NCI-H2081 treated with DMSO at 0.1 percent for 48 hours (cell line): ENCODE results near the gene KBTBD12.

ENCODE experiments used
- DNase-seq: peaks from one replicate; lab custom pipeline; 2025; lab: John Stamatoyannopoulos, UW

KBTBD12 gene

DNA sequence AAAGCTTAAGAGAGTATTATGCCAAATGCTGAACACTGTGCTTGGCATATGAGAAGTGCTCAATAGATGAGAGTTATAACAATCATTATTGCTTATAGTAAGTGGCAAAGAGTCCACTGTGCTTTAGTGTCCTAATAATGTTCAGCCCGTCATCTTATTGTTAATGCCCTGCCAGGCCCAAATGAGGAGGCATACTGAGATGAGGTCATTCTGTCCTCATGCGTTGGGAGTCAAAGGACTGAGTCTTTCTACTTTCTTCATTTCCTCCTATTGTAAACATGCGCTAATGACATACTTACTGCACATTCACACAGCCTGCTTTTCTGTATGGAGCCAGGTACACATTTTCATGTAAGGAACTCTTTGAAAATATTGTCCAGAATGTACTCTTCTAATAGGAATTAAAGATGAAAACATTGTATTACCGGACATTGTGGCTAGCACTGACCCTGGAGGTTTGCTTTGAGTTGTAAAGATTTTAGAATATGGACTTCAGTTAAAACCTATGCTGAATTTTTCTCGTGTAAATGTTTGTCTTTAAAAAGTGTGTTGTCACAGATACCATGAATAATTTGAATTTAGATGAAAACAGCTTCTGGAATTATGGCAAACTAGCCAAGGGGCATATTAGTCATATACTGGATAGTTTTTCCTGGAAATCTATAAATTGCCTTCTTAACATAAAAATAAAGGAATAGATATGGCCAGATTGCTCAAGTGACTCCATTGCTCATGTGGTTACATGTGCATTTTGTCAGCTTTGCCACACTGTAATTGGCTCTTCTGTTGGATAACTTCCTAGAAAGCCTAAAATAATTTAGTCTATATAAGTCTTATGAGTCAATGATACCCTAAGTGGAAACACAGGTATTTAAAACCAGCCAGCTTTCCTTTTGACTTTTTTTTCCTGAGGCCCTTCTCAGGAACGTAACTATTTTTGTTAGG is 38.3 kb downstream of the KBTBD12 start:
- DNase-seq = no peak

DNA sequence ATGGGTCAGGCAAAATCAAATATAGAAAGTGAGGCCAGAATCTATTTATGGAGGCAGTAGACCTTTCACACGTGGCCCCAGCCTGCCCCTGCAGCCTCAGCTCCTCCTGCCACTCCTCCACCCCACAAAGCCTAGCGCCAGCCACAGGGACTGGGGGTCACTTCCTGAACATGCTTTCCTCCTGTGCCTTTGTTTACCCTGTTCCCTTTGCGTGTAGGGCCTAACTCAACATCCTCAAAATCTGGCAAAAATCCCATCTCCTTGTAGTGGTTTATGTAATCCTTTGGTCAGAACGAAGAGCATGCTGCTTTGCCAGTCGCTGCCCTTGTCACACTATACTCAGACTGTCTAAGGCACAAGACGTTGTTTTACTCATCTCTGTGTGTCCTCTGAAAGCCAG is 39.6 kb downstream of the KBTBD12 start:
- no peak for DNase-seq

DNA sequence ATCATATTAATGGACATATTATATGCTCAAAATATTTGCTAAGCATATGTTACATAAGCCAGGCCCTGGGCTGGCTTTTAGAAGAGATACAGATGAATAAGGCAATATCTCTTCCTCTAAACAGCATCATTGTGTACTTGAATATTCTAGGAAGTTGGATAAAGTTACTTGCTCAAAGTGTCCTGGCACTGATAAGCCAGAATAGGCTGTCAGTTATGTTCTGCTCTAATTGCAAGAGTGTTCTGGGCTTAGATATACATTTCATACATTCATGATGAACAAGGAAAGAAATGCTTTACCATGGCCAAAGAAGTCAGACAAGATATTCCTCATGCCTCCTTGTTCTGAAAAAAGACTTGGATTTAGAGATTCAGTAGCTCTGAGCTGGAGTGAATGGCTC is 40.7 kb downstream of the KBTBD12 start:
- no peak for DNase-seq

DNA sequence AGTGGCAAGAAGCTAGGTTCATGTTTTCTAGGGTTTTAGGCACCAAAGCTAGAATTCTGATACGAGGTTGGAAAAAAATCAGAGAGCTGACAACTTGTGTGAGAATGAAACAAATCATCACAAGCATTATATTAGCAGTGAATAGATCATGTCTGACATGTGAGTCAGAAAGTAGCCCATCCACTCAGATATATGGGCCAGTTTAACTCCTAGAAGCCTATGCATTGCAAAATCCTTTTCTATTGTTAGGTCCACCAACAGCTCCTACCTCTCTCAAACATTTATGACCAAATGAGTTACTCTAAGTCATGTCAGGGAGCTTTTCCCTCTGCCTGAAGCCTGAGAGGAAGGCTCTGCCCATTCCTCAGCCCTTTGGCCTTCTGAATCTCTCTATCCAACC is 44.0 kb downstream of the KBTBD12 start:
- DNase-seq = no peak

DNA sequence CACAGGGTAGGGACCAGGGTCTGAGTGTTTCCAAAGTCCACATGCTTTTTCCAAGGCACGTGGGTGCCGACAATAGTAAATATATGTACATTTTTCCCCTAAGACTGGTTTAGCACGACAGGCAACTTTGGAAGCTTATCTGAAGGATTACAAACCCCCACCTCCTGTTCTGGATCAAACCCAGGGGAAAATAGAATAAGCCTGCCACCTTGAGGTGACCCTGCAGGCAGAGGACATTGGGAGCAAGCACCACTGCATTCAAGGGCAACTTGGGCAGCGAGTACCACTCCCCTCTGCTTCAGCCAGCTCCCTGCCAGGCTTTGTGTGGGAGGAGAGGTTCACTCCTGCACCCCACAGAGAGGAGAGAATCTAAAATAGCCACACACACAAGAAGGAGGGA is 44.8 kb downstream of the KBTBD12 start:
- peak; percentile 60 for DNase-seq

DNA sequence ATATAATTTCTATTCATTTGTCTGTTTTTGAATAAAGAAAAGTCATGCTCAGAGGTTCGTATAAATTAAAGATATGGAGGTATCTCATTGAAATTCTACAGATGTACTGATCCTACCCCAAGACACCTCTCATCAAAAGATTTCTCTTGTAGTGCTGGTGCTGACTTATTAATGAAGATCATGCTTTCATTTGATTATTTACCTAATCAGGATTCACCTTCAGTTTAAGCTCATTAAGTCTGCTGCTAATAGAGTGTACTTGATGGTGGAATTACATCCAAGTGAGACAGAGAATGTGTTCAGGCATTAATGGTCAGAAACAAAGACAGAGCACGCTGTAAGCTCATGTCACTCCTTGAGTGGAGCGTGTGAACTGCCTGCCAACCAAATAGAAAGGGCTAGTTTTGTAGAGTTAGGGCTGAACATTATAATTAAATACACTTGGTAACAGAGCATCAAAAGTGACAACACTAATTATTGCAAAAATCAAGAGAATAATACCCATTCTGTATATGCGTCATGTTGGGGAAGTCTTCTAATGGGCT is 45.5 kb downstream of the KBTBD12 start:
- no peak for DNase-seq

DNA sequence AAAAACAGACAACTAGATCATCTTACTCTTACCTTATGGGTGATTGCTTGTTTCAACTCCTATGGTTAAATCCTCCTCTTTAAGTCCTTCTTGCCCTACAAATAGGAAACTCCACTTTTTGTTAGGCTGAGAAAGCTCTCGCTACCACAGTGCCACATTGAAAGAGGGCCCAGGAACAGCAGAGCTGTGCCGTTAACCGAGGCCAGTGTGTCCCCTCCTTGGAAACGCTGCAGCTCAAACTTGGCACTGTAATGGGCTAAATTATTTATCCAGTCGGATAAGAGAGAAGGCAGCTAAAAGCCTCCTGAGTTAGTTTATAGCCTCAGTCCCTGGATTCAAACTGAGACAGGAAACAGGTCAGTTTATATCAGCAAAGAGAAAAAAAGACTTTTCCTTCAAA is 46.1 kb downstream of the KBTBD12 start:
- no peak for DNase-seq

DNA sequence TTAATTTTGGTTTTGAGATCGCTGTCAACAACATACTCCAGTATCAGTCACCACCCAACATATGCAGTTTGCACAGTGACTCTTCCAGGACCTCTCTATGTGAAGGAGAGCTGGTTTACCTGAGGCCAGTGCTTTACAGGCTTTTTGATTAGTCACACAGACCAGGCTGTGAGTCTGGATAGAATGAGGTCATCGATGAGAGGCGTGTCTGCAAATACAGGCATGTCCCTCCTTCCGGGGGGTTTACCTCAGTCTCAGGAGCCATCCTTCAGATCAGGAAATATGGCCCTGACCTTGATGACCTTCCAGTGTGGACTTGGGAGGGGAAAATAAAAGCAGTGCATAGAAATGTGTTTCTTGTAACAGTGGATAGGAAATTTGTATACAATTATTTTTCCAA is 46.9 kb downstream of the KBTBD12 start:
- no peak for DNase-seq

DNA sequence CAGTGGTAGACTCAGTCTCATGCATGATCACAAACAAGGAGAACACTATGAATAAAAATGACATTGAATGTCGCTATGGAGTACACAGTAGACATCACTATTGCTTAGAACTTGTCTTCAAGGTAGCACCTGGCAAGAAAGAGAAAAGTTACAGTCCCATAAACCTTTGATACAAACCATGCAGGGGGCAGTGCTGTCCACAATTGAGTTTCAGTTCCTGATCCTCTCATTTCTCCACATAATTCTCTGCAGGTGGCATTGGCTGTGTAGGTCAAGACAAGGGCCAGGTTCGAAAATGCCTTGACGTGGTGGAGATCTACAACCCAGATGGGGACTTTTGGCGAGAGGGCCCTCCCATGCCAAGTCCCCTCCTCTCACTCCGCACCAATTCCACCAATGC is 47.9 kb downstream of the KBTBD12 start:
- no peak for DNase-seq

DNA sequence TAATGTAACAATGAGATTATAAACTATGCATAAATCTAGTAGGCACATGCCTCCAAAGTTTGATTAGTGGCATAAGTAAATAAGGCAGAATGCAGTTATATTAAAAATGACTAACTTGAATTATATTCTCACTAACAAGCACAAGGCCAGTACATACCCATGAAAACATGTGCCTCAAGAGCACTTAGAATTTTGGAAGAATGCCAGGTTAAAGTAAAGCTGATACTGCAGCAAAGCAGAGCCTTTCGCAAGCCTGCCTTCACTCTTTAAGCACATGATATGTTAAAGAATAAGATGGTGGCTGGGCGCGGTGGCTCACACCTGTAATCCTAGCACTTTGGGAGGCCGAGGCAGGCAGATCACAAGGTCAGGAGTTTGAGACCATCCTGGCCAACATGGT is 49.0 kb downstream of the KBTBD12 start:
- DNase-seq = peak; percentile 29

DNA sequence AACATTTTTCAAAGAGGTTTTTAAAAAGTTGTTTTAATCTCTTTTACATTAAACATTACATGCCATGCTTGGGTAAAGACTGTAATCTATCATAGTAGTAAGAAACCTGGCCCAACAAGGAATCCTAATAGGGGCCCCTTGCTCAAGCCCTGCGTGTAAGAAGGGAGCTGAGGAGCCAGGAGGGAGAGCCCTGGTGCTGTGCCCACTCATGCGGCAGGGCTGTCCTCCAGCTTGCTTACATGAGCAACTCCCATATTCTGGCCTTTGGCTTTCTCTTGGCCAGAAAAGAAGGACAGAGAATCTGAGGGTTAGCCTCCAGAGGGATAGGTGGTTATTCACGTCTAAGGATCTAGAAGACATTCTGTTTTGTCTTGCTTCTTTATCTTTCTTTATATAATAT is 49.8 kb downstream of the KBTBD12 start:
- no peak for DNase-seq

DNA sequence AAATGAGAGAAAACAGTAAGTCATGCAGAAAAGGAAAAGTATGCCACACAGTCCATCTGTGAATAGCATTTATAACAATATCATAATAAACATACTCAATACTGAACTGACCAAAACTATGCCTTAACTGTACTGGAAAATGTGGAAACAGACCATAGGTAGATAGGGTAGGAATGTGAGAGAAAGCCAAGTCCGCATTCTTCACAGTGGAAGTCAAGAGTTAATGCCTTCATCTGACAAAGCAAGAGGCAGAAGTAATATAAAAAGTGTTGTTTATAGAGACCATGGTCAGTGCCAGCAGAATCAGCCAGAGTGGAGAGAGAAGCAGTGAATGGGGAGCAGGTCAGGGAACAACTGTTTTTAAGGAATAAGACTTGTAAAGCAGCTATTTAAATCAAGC is 52.3 kb downstream of the KBTBD12 start:
- DNase-seq = no peak

DNA sequence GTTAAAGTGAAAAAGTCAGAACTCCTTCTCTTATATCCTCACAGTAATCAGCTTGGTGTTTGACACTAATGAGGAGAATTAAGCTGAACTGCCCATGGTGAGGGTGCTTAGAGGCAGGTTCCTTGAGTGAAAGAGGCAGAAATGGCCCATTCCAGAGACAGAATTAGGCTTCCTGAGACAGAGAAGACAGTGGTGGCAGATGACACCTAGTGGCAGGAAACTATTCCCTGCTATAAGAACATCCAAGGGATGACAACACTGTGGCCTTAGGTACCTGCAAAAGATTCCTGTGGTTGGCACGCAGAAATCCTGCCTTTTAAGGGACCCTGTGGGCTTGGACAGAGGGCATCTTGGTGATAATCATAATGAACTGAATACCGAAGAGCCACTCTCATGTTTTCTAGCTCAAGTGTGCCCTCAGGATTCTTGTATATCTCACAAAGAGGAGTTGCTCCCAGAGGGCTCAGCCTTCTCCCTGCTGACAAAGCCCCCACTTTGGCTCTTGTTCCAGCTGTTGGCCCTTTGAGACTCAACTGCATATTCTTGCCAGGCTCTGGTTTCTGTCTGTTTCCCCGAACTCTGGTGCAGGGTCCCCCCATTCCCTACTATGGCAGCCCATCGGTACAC is 56.0 kb downstream of the KBTBD12 start:
- peak; percentile 74 for DNase-seq

DNA sequence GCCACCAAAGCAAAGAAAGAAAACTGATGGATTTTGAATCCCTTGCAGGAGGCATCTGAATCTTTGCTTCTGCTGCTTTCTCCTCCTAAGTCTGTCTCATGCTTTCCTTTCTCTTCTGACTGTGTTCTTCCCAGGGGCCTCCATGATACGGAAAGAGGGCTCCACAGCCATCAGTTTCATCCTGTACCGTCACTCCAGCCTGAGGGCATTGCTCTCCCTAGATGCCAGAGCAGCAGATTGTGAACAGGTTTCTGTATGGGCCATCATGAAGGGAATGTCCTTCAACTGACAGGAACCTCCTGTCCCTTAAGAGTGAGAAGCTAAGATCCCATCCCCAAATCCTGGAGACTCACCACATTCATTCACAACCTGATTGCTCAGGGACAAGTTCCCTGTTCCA is 59.2 kb downstream of the KBTBD12 start:
- no peak for DNase-seq

DNA sequence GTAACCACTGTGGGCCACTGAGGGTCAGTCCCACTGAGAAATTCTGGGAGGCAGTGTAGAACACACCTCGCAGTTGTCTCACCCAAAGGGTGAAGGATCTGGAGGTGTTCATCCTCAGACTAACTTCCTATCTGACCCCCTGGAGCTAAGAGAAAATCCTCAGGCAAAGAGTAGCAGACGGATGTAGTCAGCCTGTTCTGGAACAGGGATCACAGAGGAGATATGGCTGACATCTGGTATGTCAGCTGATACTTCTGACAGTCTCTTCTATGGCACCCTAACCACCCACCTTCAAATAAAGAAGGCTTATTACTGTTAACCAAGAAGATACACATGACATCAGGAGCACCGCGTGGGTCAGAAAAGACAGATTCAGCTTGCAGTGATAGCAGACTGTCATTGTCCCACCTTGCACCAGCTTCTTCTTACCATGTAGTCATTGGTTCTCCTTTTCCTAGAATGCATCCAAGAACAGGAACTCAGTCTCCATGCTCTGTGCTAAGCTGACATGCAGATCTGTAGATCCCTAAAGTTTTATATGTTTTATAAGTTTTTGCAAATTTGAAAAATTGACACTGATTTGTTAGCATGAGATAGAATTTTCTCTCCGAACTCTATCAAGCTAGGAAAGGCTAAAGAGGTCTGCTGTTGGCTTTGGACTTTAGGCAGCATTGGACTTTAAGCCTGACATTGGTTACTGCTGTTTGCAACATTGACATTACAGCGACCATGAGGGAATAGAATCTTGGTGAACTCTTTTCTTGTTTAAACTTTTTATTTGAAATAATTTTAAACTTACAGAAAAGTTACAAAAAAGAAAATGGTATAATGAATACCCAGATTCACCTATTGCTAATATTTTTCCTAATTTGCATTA is 60.4 kb downstream of the KBTBD12 start:
- no peak for DNase-seq

DNA sequence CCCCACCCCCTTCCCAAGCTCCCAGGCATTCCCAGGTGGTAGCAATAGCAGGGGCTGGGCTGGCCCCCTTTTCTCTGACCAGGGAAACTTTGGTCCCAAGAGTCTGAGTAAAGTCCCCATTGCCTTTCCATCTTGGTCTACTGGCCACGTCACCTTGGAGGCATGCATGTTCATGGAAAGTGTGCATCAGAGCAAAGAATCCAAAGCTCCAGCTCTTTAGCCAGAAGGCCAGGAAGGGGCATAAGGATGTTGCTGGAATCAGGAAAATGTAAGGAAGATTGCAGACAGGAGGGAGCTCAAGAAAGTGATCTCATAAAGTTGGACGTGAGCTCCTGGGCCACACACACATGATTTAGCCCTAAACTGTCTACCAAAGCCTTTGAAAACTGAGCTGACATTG is 63.6 kb downstream of the KBTBD12 start:
- DNase-seq = no peak

DNA sequence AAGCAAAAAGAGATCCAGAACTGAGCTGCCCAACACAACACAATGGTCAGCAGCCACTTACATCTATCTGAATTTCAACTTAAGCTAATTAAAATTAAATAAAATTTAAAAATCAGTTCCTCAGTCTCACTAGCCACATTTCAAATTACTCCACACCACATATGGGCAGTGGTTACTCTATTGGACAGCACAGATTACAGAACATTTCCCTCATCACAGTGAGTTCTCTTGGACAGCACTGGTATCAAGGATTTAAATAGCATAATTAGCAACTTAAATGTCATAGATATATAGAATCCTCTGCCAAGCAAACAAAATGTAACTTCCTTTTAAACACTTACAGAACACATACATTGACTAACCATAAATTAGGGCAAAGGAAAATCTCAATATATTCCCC is 64.4 kb downstream of the KBTBD12 start:
- DNase-seq = no peak

DNA sequence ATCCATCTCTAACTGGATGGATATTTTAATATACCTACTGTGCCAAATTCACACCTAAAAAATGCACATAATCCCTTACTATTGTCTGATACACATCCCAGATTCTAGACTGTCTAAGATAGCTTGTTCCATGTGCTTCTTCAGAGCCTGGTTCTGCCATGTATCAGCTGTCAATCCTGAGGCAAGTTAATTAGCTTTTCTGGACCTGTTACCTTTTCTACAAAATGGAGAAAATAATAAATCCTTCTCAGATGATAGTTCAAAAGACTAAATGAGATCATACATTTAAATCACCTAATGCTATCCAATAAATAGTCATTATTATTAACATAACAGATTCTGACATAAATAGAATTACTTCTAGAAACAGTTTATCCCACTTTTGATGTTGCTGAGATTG is 66.1 kb downstream of the KBTBD12 start:
- no peak for DNase-seq

DNA sequence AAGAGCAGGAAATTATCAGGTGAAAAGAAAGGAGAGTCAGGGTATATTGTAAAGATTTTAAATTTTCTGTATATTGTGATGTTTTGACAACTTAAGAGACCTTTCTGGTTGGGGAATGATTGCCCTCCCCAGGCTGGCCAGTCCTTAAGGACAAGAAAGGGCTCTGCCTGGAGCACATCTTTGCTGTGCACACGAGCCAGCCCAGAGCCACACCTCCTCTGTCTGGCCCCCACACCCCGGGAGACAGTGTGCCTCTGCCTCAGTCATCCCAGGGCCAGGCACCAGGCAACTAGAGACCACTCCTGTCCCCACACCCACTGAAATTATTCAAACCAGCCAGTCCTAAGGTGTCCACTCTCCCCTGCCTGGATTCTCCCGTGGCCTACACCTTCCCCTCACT is 67.1 kb downstream of the KBTBD12 start:
- DNase-seq = no peak

DNA sequence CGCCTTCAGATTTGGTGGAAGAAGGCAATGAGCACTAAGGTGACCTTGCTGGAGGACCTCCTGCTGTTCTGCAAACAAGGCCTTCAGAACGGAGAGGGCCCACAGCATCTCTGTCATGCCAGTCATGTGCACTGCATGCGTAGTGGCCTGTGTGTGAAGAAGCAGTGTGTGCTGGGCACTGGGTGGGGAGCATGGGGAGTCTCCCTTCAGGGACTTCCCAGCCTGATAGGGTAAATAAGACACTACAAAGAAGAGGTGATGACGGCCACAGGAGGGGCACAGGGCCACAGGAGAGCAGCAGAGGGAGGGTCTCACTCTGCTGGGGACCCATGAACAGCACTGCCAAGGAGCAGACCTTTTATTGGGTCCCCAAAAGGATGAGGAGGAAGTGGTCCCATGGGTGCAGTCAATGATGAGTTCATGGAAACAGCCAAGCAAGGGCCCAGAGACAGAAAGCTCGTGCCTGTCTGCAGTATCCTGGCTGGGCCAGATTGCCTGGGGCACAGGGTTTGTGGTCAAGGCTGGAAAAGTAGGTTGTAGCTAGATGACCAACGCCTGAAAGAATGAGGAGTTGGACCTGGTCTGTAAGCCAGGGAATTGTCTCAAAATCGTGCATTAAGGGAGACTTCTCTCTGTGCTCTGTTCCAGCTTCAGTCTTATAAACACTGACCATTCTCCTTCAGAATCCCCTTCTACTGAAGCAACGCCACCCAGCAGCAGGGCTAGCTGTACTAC is 69.4 kb downstream of the KBTBD12 start:
- DNase-seq = no peak

DNA sequence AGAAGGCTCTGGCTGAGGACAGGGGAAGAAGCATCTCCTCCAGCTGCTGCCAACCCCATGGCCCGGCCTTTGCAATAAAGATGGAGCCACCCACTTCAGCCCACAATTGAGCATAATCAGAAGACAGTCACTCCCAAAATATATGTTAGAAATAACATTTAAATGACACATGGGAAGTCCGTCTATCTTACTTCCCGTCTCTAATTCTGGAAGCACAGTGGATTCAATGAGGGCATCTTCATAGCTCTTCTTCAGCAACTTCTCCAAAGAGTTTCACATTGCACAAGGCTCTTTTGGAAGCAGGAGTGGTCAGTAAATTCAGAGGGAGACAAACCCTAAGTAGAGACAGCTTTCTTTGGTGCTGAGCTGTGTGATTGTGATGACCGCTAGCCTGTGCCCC is 70.2 kb downstream of the KBTBD12 start:
- DNase-seq = no peak
